ENCODE measurements around the gene KCNK16.

DNA sequence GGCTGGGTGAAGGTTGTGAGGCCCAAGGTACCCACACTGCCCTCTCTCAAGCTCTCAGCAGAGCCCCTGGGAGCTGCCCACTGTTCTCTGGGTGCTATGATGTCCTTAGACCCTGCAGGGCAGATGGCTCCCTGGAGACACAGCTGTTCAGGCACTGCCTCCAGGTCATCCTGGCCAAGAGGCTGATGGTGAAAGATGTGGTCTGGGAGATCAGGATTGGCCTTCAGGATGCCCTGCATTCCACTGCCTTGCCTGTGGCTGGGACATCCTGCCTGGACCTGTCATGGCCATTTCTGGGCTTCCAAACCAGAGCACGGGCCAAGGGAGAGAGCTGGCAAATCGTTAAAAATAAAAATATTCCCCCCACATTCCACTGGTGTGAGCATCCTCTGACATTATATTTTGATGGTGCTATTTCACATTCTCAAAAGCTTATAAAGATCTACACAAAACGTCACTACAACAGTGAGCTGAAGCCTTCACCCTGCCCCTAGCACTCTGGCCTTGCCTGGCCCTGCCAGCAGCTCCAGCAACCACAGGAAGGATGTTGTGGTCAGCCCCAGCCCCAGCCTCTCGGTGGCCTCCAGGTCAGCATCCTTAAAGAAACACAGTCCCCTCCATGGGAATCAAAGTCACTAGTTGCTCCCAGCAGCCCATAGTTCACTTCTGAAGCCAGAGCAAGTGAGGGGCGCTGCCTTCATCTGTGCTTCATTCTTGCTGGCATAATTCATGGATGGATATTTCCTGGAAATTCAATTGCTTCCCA, 13.5 kb upstream of the KCNK16 start:
- TF ChIP-seq, protein P1, sequence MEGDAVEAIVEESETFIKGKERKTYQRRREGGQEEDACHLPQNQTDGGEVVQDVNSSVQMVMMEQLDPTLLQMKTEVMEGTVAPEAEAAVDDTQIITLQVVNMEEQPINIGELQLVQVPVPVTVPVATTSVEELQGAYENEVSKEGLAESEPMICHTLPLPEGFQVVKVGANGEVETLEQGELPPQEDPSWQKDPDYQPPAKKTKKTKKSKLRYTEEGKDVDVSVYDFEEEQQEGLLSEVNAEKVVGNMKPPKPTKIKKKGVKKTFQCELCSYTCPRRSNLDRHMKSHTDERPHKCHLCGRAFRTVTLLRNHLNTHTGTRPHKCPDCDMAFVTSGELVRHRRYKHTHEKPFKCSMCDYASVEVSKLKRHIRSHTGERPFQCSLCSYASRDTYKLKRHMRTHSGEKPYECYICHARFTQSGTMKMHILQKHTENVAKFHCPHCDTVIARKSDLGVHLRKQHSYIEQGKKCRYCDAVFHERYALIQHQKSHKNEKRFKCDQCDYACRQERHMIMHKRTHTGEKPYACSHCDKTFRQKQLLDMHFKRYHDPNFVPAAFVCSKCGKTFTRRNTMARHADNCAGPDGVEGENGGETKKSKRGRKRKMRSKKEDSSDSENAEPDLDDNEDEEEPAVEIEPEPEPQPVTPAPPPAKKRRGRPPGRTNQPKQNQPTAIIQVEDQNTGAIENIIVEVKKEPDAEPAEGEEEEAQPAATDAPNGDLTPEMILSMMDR (IDR thresholded peaks at IDR 0.05), result no peak
- TF ChIP-seq POLR2A (IDR thresholded peaks at IDR 0.05), result no peak

Measured in heart left ventricle (tissue), 13 donors.